HepG2 (cell line): ENCODE data around the gene H2AZ2. TPM values are rescaled to one million over a fixed set of nuclear protein-coding genes. Genes with fewer than 3 reads are reported as not detected.

ENCODE experiments used
- IRF2 ChIP-seq: IDR thresholded peaks from 2 replicates; pipeline ENCODE4 v1.6.1; 2018; ENCODE audit warnings: missing genetic modification reagents, missing compliant biosample characterization
- KDM2A ChIP-seq: sonication (generic); formaldehyde crosslinking; IDR thresholded peaks from 2 replicates; pipeline ENCODE4 v1.4.0; 2020; ENCODE audit warnings: low read depth, missing genetic modification reagents, borderline replicate concordance
- POGK ChIP-seq: sonication (generic); formaldehyde crosslinking; conservative IDR thresholded peaks from 2 replicates; pipeline ENCODE4 v1.8.0; 2022; ENCODE audit warnings: mild to moderate bottlenecking, moderate library complexity, missing genetic modification reagents
- SAFB2 ChIP-seq: sonication (generic); formaldehyde crosslinking; IDR thresholded peaks from 2 replicates; pipeline ENCODE4 v1.5.1; 2020; ENCODE audit warnings: missing genetic modification reagents, low read depth, mild to moderate bottlenecking, borderline replicate concordance
- TCF7 ChIP-seq: sonication (generic); IDR thresholded peaks from 2 replicates; pipeline ENCODE4 v1.6.1; 2016; ENCODE audit warnings: antibody characterized with exemption, low read depth
- ZFP36L2 ChIP-seq: sonication (generic); formaldehyde crosslinking; IDR thresholded peaks from 2 replicates; pipeline ENCODE4 v1.4.0; 2020; ENCODE audit warnings: missing genetic modification reagents
- ZNF557 ChIP-seq: sonication (generic); formaldehyde crosslinking; IDR thresholded peaks from 2 replicates; pipeline ENCODE4 v1.4.0; 2020; ENCODE audit warnings: missing genetic modification reagents
- ZSCAN22 ChIP-seq: sonication (generic); formaldehyde crosslinking; IDR thresholded peaks from 2 replicates; pipeline ENCODE4 v1.4.0; 2020; ENCODE audit warnings: mild to moderate bottlenecking, missing genetic modification reagents
- polyA plus RNA-seq, 8 experiments: library from polyadenylated mRNA; depleted of rRNA in 3 of 8; stranded (reverse) in 7 of 8; unstranded in 1 of 8; fragments of >200 nt; fragmentation: Illumina TruSeq in 4 of 8; extraction: Trizol in 4 of 8; gene quantifications; 2 replicates each; pipeline versions ENCODE4 v1.2.1 to v1.2.3, GENCODE V29; 2011 to 2016; ENCODE audit warnings: low read depth in 4 of 8, missing spikeins in 1 of 8, mixed read lengths in 1 of 8; ENCODE audit not compliant: insufficient read depth in 1 of 8
- total RNA-seq, 5 experiments: library from RNA; depleted of rRNA; stranded (reverse); fragments of >200 nt; fragmentation: Illumina TruSeq; extraction: Trizol; gene quantifications; 2 replicates each; pipeline ENCODE4 v1.2.3, GENCODE V29; 2016; ENCODE audit warnings: low read depth in 1 of 5
- TF ChIP-seq, protein P1 (sequence below): IDR thresholded peaks from 2 replicates; pipeline ENCODE4 v1.6.1; 2018; ENCODE audit warnings: missing genetic modification reagents, mild to moderate bottlenecking, missing compliant biosample characterization
- TF ChIP-seq, protein P2 (sequence below): sonication (generic); formaldehyde crosslinking; IDR thresholded peaks from 2 replicates; pipeline ENCODE4 v1.4.0; 2020; ENCODE audit warnings: missing genetic modification reagents
- TF ChIP-seq, protein P3 (sequence below), 2 experiments: sonication (generic) in 1 of 2; formaldehyde crosslinking in 1 of 2; IDR thresholded peaks; 2 replicates each; pipeline versions ENCODE4 v1.4.0 to v1.6.1; 2018 to 2020; ENCODE audit warnings: missing genetic modification reagents in 2 of 2, borderline replicate concordance in 1 of 2, low read depth in 1 of 2, mild to moderate bottlenecking in 1 of 2, missing biosample characterization in 1 of 2

Gene H2AZ2
- total and polyA plus RNA-seq, 2 of the 13 experiments (the other 11 are each of a cell fraction or from before 2014, with no cell fraction given): 121 to 223 TPM

DNA sequence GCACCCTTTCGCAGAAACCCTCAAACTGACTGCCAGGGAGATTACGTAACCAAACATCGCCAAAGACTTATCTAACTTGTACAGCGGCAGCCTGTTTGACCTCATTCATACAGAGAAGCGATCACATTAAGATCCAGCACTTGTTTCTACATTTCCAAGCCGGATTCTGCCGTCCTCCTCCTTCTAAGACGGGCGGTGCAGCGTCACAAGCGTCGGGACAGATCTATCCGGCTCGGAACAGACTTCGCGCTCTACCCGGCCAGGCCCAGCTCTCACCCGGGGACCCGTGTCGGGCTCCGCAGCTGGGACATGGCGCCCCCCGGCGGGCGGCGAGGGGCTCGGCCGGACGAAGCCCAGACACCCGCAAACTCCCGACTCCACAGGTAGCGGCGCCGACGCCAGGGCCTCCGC lies 373 bp downstream of the H2AZ2 start (continued):
- TF ChIP-seq, protein P1, sequence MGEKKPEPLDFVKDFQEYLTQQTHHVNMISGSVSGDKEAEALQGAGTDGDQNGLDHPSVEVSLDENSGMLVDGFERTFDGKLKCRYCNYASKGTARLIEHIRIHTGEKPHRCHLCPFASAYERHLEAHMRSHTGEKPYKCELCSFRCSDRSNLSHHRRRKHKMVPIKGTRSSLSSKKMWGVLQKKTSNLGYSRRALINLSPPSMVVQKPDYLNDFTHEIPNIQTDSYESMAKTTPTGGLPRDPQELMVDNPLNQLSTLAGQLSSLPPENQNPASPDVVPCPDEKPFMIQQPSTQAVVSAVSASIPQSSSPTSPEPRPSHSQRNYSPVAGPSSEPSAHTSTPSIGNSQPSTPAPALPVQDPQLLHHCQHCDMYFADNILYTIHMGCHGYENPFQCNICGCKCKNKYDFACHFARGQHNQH (CRISPR knock-in tag): no peak; the same call in 1 of the 2 replicates
- TF ChIP-seq, protein P2, sequence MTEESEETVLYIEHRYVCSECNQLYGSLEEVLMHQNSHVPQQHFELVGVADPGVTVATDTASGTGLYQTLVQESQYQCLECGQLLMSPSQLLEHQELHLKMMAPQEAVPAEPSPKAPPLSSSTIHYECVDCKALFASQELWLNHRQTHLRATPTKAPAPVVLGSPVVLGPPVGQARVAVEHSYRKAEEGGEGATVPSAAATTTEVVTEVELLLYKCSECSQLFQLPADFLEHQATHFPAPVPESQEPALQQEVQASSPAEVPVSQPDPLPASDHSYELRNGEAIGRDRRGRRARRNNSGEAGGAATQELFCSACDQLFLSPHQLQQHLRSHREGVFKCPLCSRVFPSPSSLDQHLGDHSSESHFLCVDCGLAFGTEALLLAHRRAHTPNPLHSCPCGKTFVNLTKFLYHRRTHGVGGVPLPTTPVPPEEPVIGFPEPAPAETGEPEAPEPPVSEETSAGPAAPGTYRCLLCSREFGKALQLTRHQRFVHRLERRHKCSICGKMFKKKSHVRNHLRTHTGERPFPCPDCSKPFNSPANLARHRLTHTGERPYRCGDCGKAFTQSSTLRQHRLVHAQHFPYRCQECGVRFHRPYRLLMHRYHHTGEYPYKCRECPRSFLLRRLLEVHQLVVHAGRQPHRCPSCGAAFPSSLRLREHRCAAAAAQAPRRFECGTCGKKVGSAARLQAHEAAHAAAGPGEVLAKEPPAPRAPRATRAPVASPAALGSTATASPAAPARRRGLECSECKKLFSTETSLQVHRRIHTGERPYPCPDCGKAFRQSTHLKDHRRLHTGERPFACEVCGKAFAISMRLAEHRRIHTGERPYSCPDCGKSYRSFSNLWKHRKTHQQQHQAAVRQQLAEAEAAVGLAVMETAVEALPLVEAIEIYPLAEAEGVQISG (CRISPR knock-in tag): peak; percentile 40; the same call in 1 of the 2 replicates
- TF ChIP-seq ZSCAN22 (CRISPR knock-in tag) (no peak), ZFP36L2 (no peak), SAFB2 (CRISPR knock-in tag) (no peak), POGK (CRISPR knock-in tag) (0 out of 2 replicates have a peak, but pooled peaks have one; percentile 6), ZNF557 (no peak), IRF2 (CRISPR knock-in tag) (peak; percentile 16; the same call in 1 of the 2 replicates), TCF7 (no peak), KDM2A (peak; percentile 67; the same call in 1 of the 2 replicates)
- TF ChIP-seq, protein P3, sequence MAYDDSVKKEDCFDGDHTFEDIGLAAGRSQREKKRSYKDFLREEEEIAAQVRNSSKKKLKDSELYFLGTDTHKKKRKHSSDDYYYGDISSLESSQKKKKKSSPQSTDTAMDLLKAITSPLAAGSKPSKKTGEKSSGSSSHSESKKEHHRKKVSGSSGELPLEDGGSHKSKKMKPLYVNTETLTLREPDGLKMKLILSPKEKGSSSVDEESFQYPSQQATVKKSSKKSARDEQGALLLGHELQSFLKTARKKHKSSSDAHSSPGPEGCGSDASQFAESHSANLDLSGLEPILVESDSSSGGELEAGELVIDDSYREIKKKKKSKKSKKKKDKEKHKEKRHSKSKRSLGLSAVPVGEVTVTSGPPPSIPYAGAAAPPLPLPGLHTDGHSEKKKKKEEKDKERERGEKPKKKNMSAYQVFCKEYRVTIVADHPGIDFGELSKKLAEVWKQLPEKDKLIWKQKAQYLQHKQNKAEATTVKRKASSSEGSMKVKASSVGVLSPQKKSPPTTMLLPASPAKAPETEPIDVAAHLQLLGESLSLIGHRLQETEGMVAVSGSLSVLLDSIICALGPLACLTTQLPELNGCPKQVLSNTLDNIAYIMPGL (CRISPR knock-in tag; IDR thresholded peaks at IDR 0.05; ENCODE audit: borderline replicate concordance in 1 of 2, low read depth in 1 of 2): peak; percentile 85 to 93; a peak in 3 of 4 replicates
